Myocyte (in vitro differentiated cells): ENCODE measurements around the gene ZNF786. TPM values are rescaled to one million over a fixed set of nuclear protein-coding genes. Genes with fewer than 3 reads are reported as not detected.
"Not testable (repeated sequence)": the region's sequence is repeated elsewhere in the genome, so short reads cannot be mapped to it uniquely, and the experiment has no call there.

Source experiments
- DNase-seq: peaks from one replicate; pipeline ENCODE4 v3.0.0-alpha.2; 2012; ENCODE audit warnings: low read depth
- total RNA-seq: library from RNA; depleted of rRNA; stranded (reverse); fragments of >200 nt; gene quantifications from 2 replicates; pipeline ENCODE4 v1.2.3, GENCODE V29; 2014

The ZNF786 gene
- total RNA-seq, 1 donor from 2014 or later: 6.7 TPM

- DNase-seq: no peak
Observed at GRCh38 chr7:149084407-149084806, 6.1 kb downstream of the ZNF786 start.

- DNase-seq: no peak
Observed at GRCh38 chr7:149081914-149082313, 8.6 kb downstream of the ZNF786 start.

GRCh38 chr7:149077594-149077993, 12.9 kb downstream of the ZNF786 start:
- DNase-seq: no peak

GRCh38 chr7:149075286-149075685, 15.2 kb downstream of the ZNF786 start:
- no peak for DNase-seq

GRCh38 chr7:149074116-149074885, 16.2 kb downstream of the ZNF786 start:
- no peak for DNase-seq

GRCh38 chr7:149072438-149072775, 18.1 kb downstream of the ZNF786 start:
- no peak for DNase-seq

- no peak for DNase-seq
Observed at GRCh38 chr7:149071641-149072437, 18.7 kb downstream of the ZNF786 start.

- DNase-seq: no peak
Observed at GRCh38 chr7:149071182-149071635, 19.3 kb downstream of the ZNF786 start.

GRCh38 chr7:149070372-149071125, 20.0 kb downstream of the ZNF786 start:
- DNase-seq: no peak

GRCh38 chr7:149067869-149068268, 22.6 kb downstream of the ZNF786 start:
- DNase-seq: no peak

GRCh38 chr7:149063476-149063875, 27.0 kb downstream of the ZNF786 start:
- DNase-seq: no peak

- not testable (repeated sequence) for DNase-seq
Observed at GRCh38 chr7:149062217-149062899, 28.2 kb downstream of the ZNF786 start.

- no peak for DNase-seq
Observed at GRCh38 chr7:149060156-149060555, 30.4 kb downstream of the ZNF786 start.

GRCh38 chr7:149053885-149054284, 36.6 kb downstream of the ZNF786 start:
- DNase-seq: no peak

GRCh38 chr7:149053384-149053783, 37.1 kb downstream of the ZNF786 start:
- DNase-seq: no peak

GRCh38 chr7:149050941-149051340, 39.6 kb downstream of the ZNF786 start:
- DNase-seq: no peak

- no peak for DNase-seq
Observed at GRCh38 chr7:149048805-149049204, 41.7 kb downstream of the ZNF786 start.

- DNase-seq: no peak
Observed at GRCh38 chr7:149046416-149046815, 44.1 kb downstream of the ZNF786 start.

GRCh38 chr7:149043936-149044335, 46.6 kb downstream of the ZNF786 start:
- DNase-seq: no peak

GRCh38 chr7:149041350-149041749, 49.2 kb downstream of the ZNF786 start:
- DNase-seq: no peak

GRCh38 chr7:149038641-149039040, 51.9 kb downstream of the ZNF786 start:
- DNase-seq: not testable (repeated sequence)
